ENCODE data around the gene PCDHGC5. TPM values are rescaled to one million over a fixed set of nuclear protein-coding genes. Genes with fewer than 3 reads are reported as not detected.

PCDHGC5 gene
- total RNA-seq, 1 experiment from 2014 or later = 3.4 TPM

DNA sequence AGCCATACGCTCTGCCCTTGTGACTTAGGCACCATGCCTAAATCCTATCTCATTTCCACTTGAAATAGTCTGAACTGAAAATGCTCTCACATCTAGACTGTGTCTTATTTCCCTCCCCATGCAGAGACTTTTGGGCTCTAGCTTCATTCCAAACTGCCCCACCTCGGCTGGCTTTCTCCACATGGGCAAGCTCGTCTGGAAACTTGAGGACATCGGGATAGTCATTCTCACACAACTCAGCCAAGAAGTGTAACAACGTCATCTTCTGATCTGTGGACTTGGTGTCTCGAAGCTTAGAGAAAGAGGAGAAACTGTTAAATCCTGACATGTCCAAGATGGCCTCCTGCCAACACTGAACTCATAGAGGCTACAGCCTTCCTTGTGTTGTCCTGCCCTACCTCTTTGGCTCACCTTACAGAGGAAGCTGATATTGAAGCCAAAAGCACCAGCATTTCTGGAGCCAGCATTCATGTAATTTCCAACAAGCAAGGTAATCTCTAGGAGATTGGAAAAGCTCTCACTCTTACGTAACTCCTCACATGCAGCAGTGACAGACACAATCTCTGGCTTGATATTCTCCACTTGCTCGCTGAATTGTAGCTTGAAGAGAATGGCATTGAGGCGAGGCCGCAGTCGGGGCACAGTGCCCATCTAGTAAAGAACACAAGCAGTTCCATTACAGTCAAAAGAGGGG is 39.6 kb downstream of the PCDHGC5 start:
- H3K27me3 ChIP-seq (replicated peaks; ENCODE audit: insufficient read depth, low read depth, low read length, poor library complexity) = no peaks in the 10 kb centered on the region
- CTCF ChIA-PET = no interaction called here
- peak overlapping the region; percentile 66 for H3K27ac ChIP-seq (ENCODE audit: low read depth, low read length, poor library complexity, severe bottlenecking)
- BruUV-seq (replicated peaks) = no TSS peak
- no peak overlapping the region for H3K4me3 ChIP-seq (ENCODE audit: low read depth, low read length, poor library complexity, severe bottlenecking)
- peaks cover 44% of the 10 kb centered on the region for H3K4me1 ChIP-seq (ENCODE audit: insufficient read depth, low read length, poor library complexity, severe bottlenecking)
- intact Hi-C loops (cut with micrococcal nuclease; ENCODE audit: unreplicated experiment) = no loop called here
- no peak for DNase-seq (ENCODE audit: low spot score)
- TF ChIP-seq, protein P1, sequence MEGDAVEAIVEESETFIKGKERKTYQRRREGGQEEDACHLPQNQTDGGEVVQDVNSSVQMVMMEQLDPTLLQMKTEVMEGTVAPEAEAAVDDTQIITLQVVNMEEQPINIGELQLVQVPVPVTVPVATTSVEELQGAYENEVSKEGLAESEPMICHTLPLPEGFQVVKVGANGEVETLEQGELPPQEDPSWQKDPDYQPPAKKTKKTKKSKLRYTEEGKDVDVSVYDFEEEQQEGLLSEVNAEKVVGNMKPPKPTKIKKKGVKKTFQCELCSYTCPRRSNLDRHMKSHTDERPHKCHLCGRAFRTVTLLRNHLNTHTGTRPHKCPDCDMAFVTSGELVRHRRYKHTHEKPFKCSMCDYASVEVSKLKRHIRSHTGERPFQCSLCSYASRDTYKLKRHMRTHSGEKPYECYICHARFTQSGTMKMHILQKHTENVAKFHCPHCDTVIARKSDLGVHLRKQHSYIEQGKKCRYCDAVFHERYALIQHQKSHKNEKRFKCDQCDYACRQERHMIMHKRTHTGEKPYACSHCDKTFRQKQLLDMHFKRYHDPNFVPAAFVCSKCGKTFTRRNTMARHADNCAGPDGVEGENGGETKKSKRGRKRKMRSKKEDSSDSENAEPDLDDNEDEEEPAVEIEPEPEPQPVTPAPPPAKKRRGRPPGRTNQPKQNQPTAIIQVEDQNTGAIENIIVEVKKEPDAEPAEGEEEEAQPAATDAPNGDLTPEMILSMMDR (conservative IDR thresholded peaks at IDR 0.05; ENCODE audit: low read depth, low read length) = no peak
- TF ChIP-seq EZH2 (IDR thresholded peaks at IDR 0.05; ENCODE audit: borderline replicate concordance, low read depth, low read length, poor library complexity, severe bottlenecking) = no peak
- POLR2A ChIA-PET (ENCODE audit: low non-redundant PET) = no interaction called here
- H3K36me3 ChIP-seq (ENCODE audit: insufficient read depth, low read length, poor library complexity, severe bottlenecking) = peaks cover 38% of the 10 kb centered on the region
- no peaks in the 10 kb centered on the region for H3K9me3 ChIP-seq (ENCODE audit: low read depth, low read length, poor library complexity, severe bottlenecking)

DNA sequence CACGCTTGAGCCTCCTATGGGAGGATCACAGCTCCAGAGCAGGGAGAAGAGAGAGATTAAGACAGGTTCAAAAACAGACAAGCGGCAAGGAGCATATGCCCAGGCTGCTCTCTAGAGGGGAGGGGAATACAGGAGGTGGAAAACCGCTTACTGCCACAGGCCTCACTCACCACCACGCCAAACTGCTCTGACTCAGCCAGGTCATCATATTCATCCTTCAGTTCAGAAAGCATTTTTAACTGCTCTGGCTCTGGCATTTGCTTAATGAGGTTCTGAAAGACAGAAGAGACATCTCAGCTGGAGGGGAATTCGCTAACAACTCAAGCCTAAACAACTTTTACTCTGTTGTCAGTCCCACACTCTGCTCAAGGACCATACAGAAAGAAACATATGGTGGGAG is 40.1 kb downstream of the PCDHGC5 start:
- Histone ChIP-seq H3K4me3 (ENCODE audit: low read depth, low read length, poor library complexity, severe bottlenecking) (no peak overlapping the region), H3K36me3 (ENCODE audit: insufficient read depth, low read length, poor library complexity, severe bottlenecking) (peaks cover 38% of the 10 kb centered on the region), H3K9me3 (ENCODE audit: low read depth, low read length, poor library complexity, severe bottlenecking) (no peaks in the 10 kb centered on the region), H3K4me1 (ENCODE audit: insufficient read depth, low read length, poor library complexity, severe bottlenecking) (peaks cover 38% of the 10 kb centered on the region), H3K27ac (ENCODE audit: low read depth, low read length, poor library complexity, severe bottlenecking) (peak overlapping the region; percentile 66), H3K27me3 (replicated peaks; ENCODE audit: insufficient read depth, low read depth, low read length, poor library complexity) (no peaks in the 10 kb centered on the region)
- CTCF ChIA-PET = no interaction called here
- intact Hi-C loops (cut with micrococcal nuclease; ENCODE audit: unreplicated experiment) = no loop called here
- POLR2A ChIA-PET (ENCODE audit: low non-redundant PET) = no interaction called here
- no TSS peak for BruUV-seq (replicated peaks)
- DNase-seq (ENCODE audit: low spot score) = no peak
- TF ChIP-seq EZH2 (IDR thresholded peaks at IDR 0.05; ENCODE audit: borderline replicate concordance, low read depth, low read length, poor library complexity, severe bottlenecking) = no peak
- TF ChIP-seq, protein P1 (conservative IDR thresholded peaks at IDR 0.05; ENCODE audit: low read depth, low read length) = no peak

DNA sequence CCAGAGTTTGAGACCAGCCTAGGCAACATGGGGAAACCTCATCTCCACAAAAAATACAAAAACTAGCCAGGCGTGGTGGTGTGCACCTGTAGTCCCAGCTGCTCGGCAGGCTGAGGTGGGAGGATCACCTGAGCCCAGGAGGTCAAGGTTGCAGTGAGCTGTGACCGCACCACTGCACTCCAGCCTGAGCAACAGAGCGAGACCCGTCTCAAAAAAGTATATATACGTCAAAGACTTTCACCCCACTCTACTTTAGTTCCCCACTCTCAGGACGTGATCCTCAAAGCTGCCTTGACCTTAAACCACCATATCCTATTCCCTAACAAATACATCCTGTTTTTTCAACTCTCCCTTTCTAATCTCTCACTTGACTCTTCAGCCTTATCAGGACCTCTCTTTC is 41.0 kb downstream of the PCDHGC5 start:
- CTCF ChIA-PET = no interaction called here
- POLR2A ChIA-PET (ENCODE audit: low non-redundant PET) = no interaction called here
- TF ChIP-seq, protein P1 (conservative IDR thresholded peaks at IDR 0.05; ENCODE audit: low read depth, low read length) = no peak
- TF ChIP-seq EZH2 (IDR thresholded peaks at IDR 0.05; ENCODE audit: borderline replicate concordance, low read depth, low read length, poor library complexity, severe bottlenecking) = no peak
- Histone ChIP-seq H3K4me1 (ENCODE audit: insufficient read depth, low read length, poor library complexity, severe bottlenecking) (peaks cover 31% of the 10 kb centered on the region), H3K4me3 (ENCODE audit: low read depth, low read length, poor library complexity, severe bottlenecking) (no peak overlapping the region), H3K27me3 (replicated peaks; ENCODE audit: insufficient read depth, low read depth, low read length, poor library complexity) (no peaks in the 10 kb centered on the region), H3K27ac (ENCODE audit: low read depth, low read length, poor library complexity, severe bottlenecking) (peak overlapping the region; percentile 22), H3K9me3 (ENCODE audit: low read depth, low read length, poor library complexity, severe bottlenecking) (no peaks in the 10 kb centered on the region), H3K36me3 (ENCODE audit: insufficient read depth, low read length, poor library complexity, severe bottlenecking) (peaks cover 39% of the 10 kb centered on the region)
- intact Hi-C loops (cut with micrococcal nuclease; ENCODE audit: unreplicated experiment) = no loop called here
- no peak for DNase-seq (ENCODE audit: low spot score)
- BruUV-seq (replicated peaks) = no TSS peak
